Thyroid gland (tissue), 4 donors: Measurements from ENCODE around the gene PCTP.

ENCODE experiments used
- CTCF ChIP-seq, 6 experiments: fragments of 200-600 bp in 3 of 6; fragments of 450-650 bp in 3 of 6; sonication (generic) in 3 of 6; IDR thresholded peaks; one replicate each; pipeline ENCODE4 v1.5.1; 2016 to 2019; ENCODE audit warnings: antibody characterized with exemption in 6 of 6, mild to moderate bottlenecking in 2 of 6, inconsistent platforms in 1 of 6, moderate library complexity in 1 of 6
- POLR2A ChIP-seq, 2 donors: fragments of 450-650 bp; IDR thresholded peaks; one replicate each; pipeline ENCODE4 v1.6.1; 2017; ENCODE audit warnings: antibody characterized with exemption in 2 of 2, mild to moderate bottlenecking in 2 of 2, moderate library complexity in 1 of 2

GRCh38 chr17:55812323-55812722, 61.5 kb downstream of the PCTP start:
- TF ChIP-seq CTCF (IDR thresholded peaks at IDR 0.05) = no peak
- no peak for TF ChIP-seq POLR2A (IDR thresholded peaks at IDR 0.05)
